K562 (cell line): ENCODE results near the gene PTPN9. TPM values are rescaled to one million over a fixed set of nuclear protein-coding genes. Genes with fewer than 3 reads are reported as not detected.

Source experiments
- ATAC-seq: fragments of 200-7000 bp; cut with Tn5 transposase; 3 replicates; pipeline ENCODE4 v1.9.1; 2020; ENCODE audit warnings: moderate library complexity
- BruUV-seq: library from RNA; stranded (reverse); fragments of 400-500 nt; replicated peaks from 2 replicates; lab custom pipeline; 2021; lab: Mats Ljungman, UMichigan
- CTCF ChIA-PET: fragments of 300-600 bp; formaldehyde crosslinking; extraction: SDS; loops from one replicate; lab custom pipeline; 2021; ENCODE audit warnings: low intra/inter-chr PET ratio; lab: Yijun Ruan, JAX
- POLR2A ChIA-PET: fragments of 300-600, 350-650 bp; sonication (Branson Sonifier 250); formaldehyde crosslinking; extraction: SDS; loops from one replicate; lab custom pipeline; 2021; ENCODE audit warnings: antibody characterized with exemption, inconsistent platforms; lab: Yijun Ruan, JAX
- DNase-seq, 4 experiments: peaks; one replicate each; pipeline versions ENCODE4 v3.0.0 to v3.0.0-alpha.2; 2011 to 2018; ENCODE audit warnings: low spot score in 3 of 4, mixed read lengths in 3 of 4; ENCODE audit errors: extremely low read depth in 1 of 4
- FAIRE-seq: peaks from 2 replicates; lab custom pipeline; 2011; peaks lifted over from hg19 to GRCh38; lab: Jason Lieb, UNC
- H2AFZ ChIP-seq: 2 replicates; pipeline ENCODE4 v1.6.0; 2011; ENCODE audit warnings: low read depth, low read length, control low read depth, inconsistent platforms
- H3K27ac ChIP-seq: fragments of 200-600 bp; 3 replicates; pipeline ENCODE4 v1.8.0; 2011; ENCODE audit warnings: low read depth, mild to moderate bottlenecking, control low read depth, inconsistent platforms, low read length, moderate library complexity, mixed read lengths; ENCODE audit errors: extremely low read depth
- H3K27me3 ChIP-seq, 2 experiments: fragments of 300-600 bp in 1 of 2; 2 replicates in 1 of 2; 3 replicates in 1 of 2; pipeline versions ENCODE4 v1.6.0 to v1.8.0; 2011; ENCODE audit warnings: inconsistent platforms in 2 of 2, low read length in 2 of 2, mild to moderate bottlenecking in 1 of 2, mixed read lengths in 1 of 2, moderate library complexity in 1 of 2; ENCODE audit not compliant: control insufficient read depth in 2 of 2, insufficient read depth in 2 of 2
- H3K36me3 ChIP-seq: fragments of 300-600 bp; 3 replicates; pipeline ENCODE4 v1.8.0; 2011; ENCODE audit warnings: mild to moderate bottlenecking, low read length, inconsistent platforms; ENCODE audit not compliant: control insufficient read depth, insufficient read depth
- H3K4me1 ChIP-seq, 2 experiments: fragments of 200-600 bp in 1 of 2; replicated peaks in 1 of 2; 2 replicates in 1 of 2; 3 replicates in 1 of 2; pipeline versions ENCODE4 v1.5.1 to v1.8.0; 2011; ENCODE audit warnings: inconsistent platforms in 2 of 2, low read length in 2 of 2, mild to moderate bottlenecking in 1 of 2, mixed read lengths in 1 of 2, moderate library complexity in 1 of 2; ENCODE audit not compliant: control insufficient read depth in 2 of 2, insufficient read depth in 2 of 2
- H3K4me2 ChIP-seq: 2 replicates; pipeline ENCODE4 v1.6.1; 2011; ENCODE audit warnings: low read length, control low read depth, inconsistent platforms, mixed read lengths; ENCODE audit not compliant: insufficient read depth
- H3K4me3 ChIP-seq: fragments of 200-600 bp; sonication (generic), shearing (Covaris generic); 2 replicates; pipeline ENCODE4 v1.5.1; 2016; ENCODE audit warnings: control low read depth, inconsistent platforms
- H3K79me2 ChIP-seq: fragments of 200-600 bp; 3 replicates; pipeline ENCODE4 v1.8.0; 2011; ENCODE audit warnings: low read length, inconsistent platforms; ENCODE audit not compliant: control insufficient read depth, insufficient read depth
- H3K9ac ChIP-seq, 2 experiments: 2 replicates each; pipeline versions ENCODE4 v1.6.0 to v1.6.1; 2011; ENCODE audit warnings: low read depth in 2 of 2, low read length in 2 of 2, control low read depth in 1 of 2, inconsistent platforms in 1 of 2, mild to moderate bottlenecking in 1 of 2, mixed read lengths in 1 of 2; ENCODE audit not compliant: insufficient read depth in 1 of 2
- H3K9me1 ChIP-seq: one replicate; pipeline ENCODE4 v1.6.0; 2011; ENCODE audit warnings: inconsistent platforms, mild to moderate bottlenecking, low read length, moderate library complexity; ENCODE audit not compliant: control insufficient read depth, insufficient read depth
- H3K9me3 ChIP-seq: replicated peaks from 2 replicates; pipeline ENCODE4 v1.5.1; 2011; ENCODE audit warnings: low read depth, low read length, inconsistent platforms; ENCODE audit not compliant: control insufficient read depth, insufficient read depth
- H4K20me1 ChIP-seq: replicated peaks from 2 replicates; pipeline ENCODE4 v1.6.1; 2011; ENCODE audit warnings: low read length, inconsistent platforms, mixed read lengths; ENCODE audit not compliant: control insufficient read depth, insufficient read depth
- CBX8 ChIP-seq: fragments of 200-600 bp; sonication (generic); IDR thresholded peaks from 2 replicates; pipeline ENCODE4 v1.6.1; 2012; ENCODE audit warnings: borderline replicate concordance, mixed run types, low read depth, mild to moderate bottlenecking, moderate library complexity, mixed read lengths, low read length, control low read depth, inconsistent platforms; ENCODE audit not compliant: poor library complexity, severe bottlenecking; ENCODE audit errors: extremely low read depth
- IRF9 ChIP-seq: fragments of 450-650 bp; IDR thresholded peaks from 2 replicates; pipeline ENCODE4 v1.6.1; 2016; ENCODE audit warnings: missing biosample characterization, missing genetic modification characterization
- MBD1 ChIP-seq: fragments of 250-450 bp; sonication (Bioruptor Pico); IDR thresholded peaks from 2 replicates; pipeline ENCODE4 v1.8.0; 2022; ENCODE audit warnings: inconsistent platforms
- TEAD4 ChIP-seq, 2 experiments: sonication (generic) in 1 of 2; formaldehyde crosslinking in 1 of 2; IDR thresholded peaks; 2 replicates each; pipeline versions ENCODE4 v1.6.1 to v1.8.0; 2012 to 2022; ENCODE audit warnings: borderline replicate concordance in 1 of 2, inconsistent platforms in 1 of 2, low read length in 1 of 2, mild to moderate bottlenecking in 1 of 2, missing genetic modification reagents in 1 of 2
- XRCC3 ChIP-seq: fragments of 450-650 bp; IDR thresholded peaks from 2 replicates; pipeline ENCODE4 v1.6.1; 2017; ENCODE audit warnings: mild to moderate bottlenecking, moderate library complexity
- YY1 ChIP-seq, 3 experiments: IDR thresholded peaks; 2 replicates each; pipeline ENCODE4 v1.6.1; 2011; ENCODE audit warnings: low read length in 2 of 3, mild to moderate bottlenecking in 2 of 3, moderate library complexity in 2 of 3, borderline replicate concordance in 1 of 3, control low read depth in 1 of 3, low read depth in 1 of 3; ENCODE audit not compliant: insufficient read depth in 3 of 3, insufficient replicate concordance in 2 of 3, control insufficient read depth in 1 of 3, insufficient read length in 1 of 3; ENCODE audit errors: extremely low read depth in 1 of 3
- ZBTB43 ChIP-seq: sonication (generic); formaldehyde crosslinking; IDR thresholded peaks from 2 replicates; pipeline ENCODE4 v1.8.0; 2023; ENCODE audit warnings: mild to moderate bottlenecking, missing genetic modification reagents
- ZHX1 ChIP-seq: fragments of 150-350 bp; conservative IDR thresholded peaks from 2 replicates; pipeline ENCODE4 v1.6.1; 2014; ENCODE audit warnings: low read length
- ZNF140 ChIP-seq: fragments of 250-450 bp; sonication (Bioruptor Pico); IDR thresholded peaks from 2 replicates; pipeline ENCODE4 v1.8.0; 2021; ENCODE audit warnings: moderate library complexity, mild to moderate bottlenecking, inconsistent platforms
- WGBS: fragments of 100-300 bp; shearing (Covaris generic); methylation state at CpG from one replicate; pipeline ENCODE4 v1.1.6; 2016; ENCODE audit warnings: low coverage, mixed read lengths; ENCODE audit not compliant: insufficient coverage; ENCODE audit errors: missing lambda C conversion rate; 5-methylcytosine and 5-hydroxymethylcytosine counted together
- in situ Hi-C: fragments of 300-500 bp; cut with MboI; formaldehyde crosslinking; loops from 4 replicates; pipeline ENCODE4 v1.15.0; 2018; ENCODE audit warnings: inconsistent platforms, mixed read lengths
- intact Hi-C: fragments of 100-400 bp; cut with micrococcal nuclease; formaldehyde crosslinking; loops from 2 replicates; pipeline ENCODE4 v1.14.2; 2022
- polyA plus RNA-seq, 8 experiments: library from polyadenylated mRNA; depleted of rRNA in 4 of 8; stranded (reverse) in 5 of 8; unstranded in 3 of 8; fragments of >200 nt; fragmentation: Nextera tagmentation in 2 of 8; fragmentation: Illumina TruSeq in 1 of 8; extraction: Ambion mirVana in 2 of 8; extraction: Trizol in 1 of 8; gene quantifications; 2 replicates each; pipeline versions ENCODE4 v1.2.1 to v1.2.3, GENCODE V29; 2011 to 2014; ENCODE audit warnings: inconsistent platforms in 1 of 8, missing spikeins in 1 of 8
- total RNA-seq, 7 experiments: library from RNA; depleted of rRNA in 6 of 7; stranded (reverse); fragments of >200 nt in 6 of 7; fragmentation: Illumina TruSeq in 2 of 7; extraction: Trizol in 2 of 7; gene quantifications; 2 replicates each; pipeline versions ENCODE4 v1.2.1 to v1.2.3, GENCODE V29; 2011 to 2021; ENCODE audit warnings: low replicate concordance in 1 of 7

The PTPN9 gene
- total and polyA plus RNA-seq, 9 of the 15 experiments (the other 6 are each of a cell fraction or from before 2014, with no cell fraction given), result 5.0 to 24.0 (median 14.2) TPM

- no peak for TF ChIP-seq ZHX1
- no peak for TF ChIP-seq YY1 (IDR thresholded peaks at IDR 0.05; ENCODE audit: borderline replicate concordance in 1 of 3, control insufficient read depth in 1 of 3, extremely low read depth in 1 of 3, insufficient read depth in 3 of 3, insufficient read length in 1 of 3, insufficient replicate concordance in 2 of 3, low read depth in 1 of 3, low read length in 2 of 3)
Measured at GRCh38 chr15:75622505-75622904, 43.4 kb upstream of the PTPN9 start (continued).

- ATAC-seq, result no peak
- BruUV-seq, result no TSS peak
- CTCF ChIA-PET, result no interaction called here
- TF ChIP-seq IRF9 (tag) (no peak), MBD1 (CRISPR knock-in tag) (no peak), TEAD4 (IDR thresholded peaks at IDR 0.05; ENCODE audit: low read length) (no peak), TEAD4 (CRISPR knock-in tag; IDR thresholded peaks at IDR 0.05; ENCODE audit: borderline replicate concordance) (no peak), CBX8 (no peak), XRCC3 (no peak), ZNF140 (no peak), ZBTB43 (CRISPR knock-in tag) (no peak)
Measured at GRCh38 chr15:75620841-75621391, 41.8 kb upstream of the PTPN9 start.

More at GRCh38 chr15:75620841-75621391, 41.8 kb upstream of the PTPN9 start:
- H3K4me3 ChIP-seq, result no peak overlapping the region
- H3K9me3 ChIP-seq, result no peaks in the 10 kb centered on the region
- H3K36me3 ChIP-seq, result peaks cover 45% of the 10 kb centered on the region
- intact Hi-C loops (no loop called here), in situ Hi-C loops (no loop called here)
- H2AFZ ChIP-seq, result no peak overlapping the region
- no peaks in the 10 kb centered on the region for H4K20me1 ChIP-seq
- H3K4me2 ChIP-seq, result no peak overlapping the region
- FAIRE-seq, result no peak
- no peaks in the 10 kb centered on the region for H3K27me3 ChIP-seq
- peaks cover 13% of the 10 kb centered on the region for H3K79me2 ChIP-seq
- peaks cover 0 to 12% of the 10 kb centered on the region in 2 experiments; a peak in 3 of 5 replicates for H3K4me1 ChIP-seq
- H3K9me1 ChIP-seq, result no peaks in the 10 kb centered on the region
- POLR2A ChIA-PET, result interaction anchor here (0.6 to 0.9 kb wide), 2 partner anchors 19 to 858 kb away, joined by 3 read pairs; no protein-coding TSS in a partner anchor
- WGBS, result 88% methylated on average over 7 of the region's 7 CpGs
- no peak overlapping the region for H3K9ac ChIP-seq
- DNase-seq, result no peak
- no peak overlapping the region for H3K27ac ChIP-seq
